Measurements from ENCODE around the gene VMP1.
"Not testable (repeated sequence)": the region's sequence is repeated elsewhere in the genome, so short reads cannot be mapped to it uniquely, and the experiment has no call there.

The VMP1 gene

DNA sequence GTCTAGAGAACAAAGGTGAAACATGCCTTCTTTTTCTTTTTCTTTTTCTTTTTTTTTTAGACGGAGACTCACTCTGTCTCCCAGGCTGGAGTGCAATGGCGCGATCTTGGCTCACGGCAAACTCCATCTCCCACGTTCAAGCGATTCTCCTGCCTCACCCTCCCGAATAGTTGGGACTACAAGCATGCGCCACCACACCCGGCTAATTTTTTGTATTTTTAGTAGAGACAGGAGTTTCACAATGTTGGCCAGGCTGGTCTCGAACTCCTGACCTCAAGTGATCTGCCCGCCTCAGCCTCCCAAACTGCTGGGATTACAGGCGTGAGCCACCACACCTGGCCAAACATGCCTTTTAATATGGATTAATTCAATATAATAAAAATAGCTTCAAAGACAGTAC lies 47.6 kb downstream of the VMP1 start:
- not testable (repeated sequence) for DNase-seq

DNA sequence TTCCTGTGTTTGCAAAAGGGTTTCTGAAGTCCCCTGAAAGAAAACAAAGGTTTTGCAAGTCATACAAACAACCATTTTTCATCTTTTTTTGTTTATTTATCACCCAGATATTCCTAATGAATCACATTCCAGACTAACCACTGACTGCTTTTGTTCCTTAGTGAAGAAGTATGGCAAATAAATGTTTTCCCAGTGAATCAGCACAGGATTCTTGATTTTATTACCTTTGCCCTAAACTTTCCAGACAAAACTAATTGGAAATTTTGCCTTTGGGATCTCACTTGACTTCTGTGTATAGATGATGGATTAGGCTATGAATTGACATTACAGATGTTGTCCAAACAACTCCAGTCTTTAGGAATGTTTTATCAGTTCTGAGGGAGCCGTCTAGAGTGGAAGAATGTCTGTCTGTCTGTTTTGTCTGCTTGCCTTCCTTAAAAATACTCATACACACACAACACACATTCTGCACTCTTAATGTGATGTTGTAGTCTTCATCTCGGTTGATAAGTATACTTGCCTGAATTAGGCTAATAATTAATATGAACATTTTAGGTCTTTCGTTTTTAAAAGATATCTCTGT lies 48.9 kb downstream of the VMP1 start:
- DNase-seq: peak; percentile 96

- no peak for DNase-seq
Measured at GRCh38 chr17:59757043-59757442, 49.6 kb downstream of the VMP1 start.

GRCh38 chr17:59757470-59757869 lies 50.0 kb downstream of the VMP1 start:
- DNase-seq: peak; percentile 43

GRCh38 chr17:59757881-59758385 lies 50.5 kb downstream of the VMP1 start:
- no peak for DNase-seq

GRCh38 chr17:59758998-59759651 lies 51.7 kb downstream of the VMP1 start:
- DNase-seq: not testable (repeated sequence)

DNA sequence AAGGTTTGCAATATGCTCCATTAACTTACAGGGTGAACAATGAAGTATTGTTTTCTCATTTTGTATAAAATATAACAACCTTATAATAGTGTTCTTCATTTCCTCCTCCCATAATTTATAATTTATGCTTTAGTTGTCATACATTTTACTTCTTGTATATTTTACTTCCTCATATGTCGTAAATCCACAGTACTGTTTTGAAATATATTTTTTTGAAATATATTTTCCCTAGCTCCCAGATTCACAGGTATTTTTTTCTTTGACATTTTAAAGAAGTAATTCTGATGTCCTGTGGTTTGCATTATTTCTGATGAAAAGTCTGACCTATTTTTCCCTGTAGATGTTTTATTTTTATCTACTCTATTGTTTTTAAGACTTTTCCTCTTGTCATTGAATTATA lies 52.7 kb downstream of the VMP1 start:
- no peak for DNase-seq

GRCh38 chr17:59761385-59762048 lies 54.1 kb downstream of the VMP1 start:
- DNase-seq: peak; percentile 98

DNA sequence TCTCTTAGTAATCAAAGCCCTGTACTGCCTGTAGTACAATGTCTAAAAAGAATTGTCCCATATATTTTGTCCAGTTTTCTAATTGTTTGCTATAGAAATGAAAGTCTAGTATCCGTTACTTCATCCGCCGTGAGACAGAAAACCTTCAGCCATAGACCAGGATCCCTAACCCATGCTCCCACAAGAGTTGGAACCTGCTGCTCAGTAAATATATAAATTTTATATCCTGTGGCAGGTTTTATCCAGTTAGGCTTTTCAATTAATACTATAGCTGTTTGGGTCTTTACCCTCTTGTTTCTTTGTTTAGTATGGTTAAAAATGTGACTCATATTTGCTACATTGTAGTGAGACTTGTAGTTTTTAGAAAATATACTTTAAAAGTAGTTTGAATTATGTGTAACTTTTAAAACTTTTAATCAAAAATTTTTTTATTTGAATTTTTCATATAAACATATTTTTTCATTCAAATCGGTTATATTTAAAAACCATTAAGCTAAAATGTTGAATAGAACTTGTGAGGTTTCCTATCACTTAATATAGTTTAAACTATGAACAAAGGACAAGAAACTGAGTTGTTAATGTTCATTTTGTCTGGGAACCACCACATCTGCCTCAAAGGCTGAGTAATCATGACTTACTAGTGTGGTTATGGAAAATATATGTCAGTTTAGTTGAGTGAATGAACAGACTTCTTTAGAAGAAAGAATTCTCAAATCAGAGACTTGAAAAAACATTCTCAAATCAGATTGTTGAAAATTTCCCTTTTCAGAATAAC lies 54.8 kb downstream of the VMP1 start:
- DNase-seq: peak; percentile 90

GRCh38 chr17:59762824-59763374 lies 55.4 kb downstream of the VMP1 start:
- no peak for DNase-seq

DNA sequence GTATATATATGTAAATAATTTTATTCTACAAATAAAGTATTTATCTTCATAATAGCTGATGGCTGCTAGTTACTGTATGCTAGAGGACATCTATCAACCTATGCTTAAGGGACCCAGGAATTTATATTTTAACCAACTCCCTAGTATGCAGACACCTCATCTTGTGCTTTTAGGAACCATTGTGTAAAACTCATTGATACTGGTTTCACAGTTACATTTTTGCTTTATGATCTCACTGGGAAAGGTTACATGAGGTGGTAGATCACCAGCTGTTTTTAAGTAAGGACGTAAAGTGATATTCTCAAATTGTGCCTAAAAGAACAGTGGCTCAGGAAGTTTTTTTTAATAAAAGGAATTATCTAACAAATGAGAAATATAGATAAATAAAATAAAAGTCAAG lies 56.4 kb downstream of the VMP1 start:
- DNase-seq: peak; percentile 86

- DNase-seq: no peak
Measured at GRCh38 chr17:59764292-59764741, 56.9 kb downstream of the VMP1 start.

GRCh38 chr17:59765038-59765437 lies 57.6 kb downstream of the VMP1 start:
- no peak for DNase-seq

- peak; percentile 58 for DNase-seq
Measured at GRCh38 chr17:59766491-59766890, 59.0 kb downstream of the VMP1 start.

DNA sequence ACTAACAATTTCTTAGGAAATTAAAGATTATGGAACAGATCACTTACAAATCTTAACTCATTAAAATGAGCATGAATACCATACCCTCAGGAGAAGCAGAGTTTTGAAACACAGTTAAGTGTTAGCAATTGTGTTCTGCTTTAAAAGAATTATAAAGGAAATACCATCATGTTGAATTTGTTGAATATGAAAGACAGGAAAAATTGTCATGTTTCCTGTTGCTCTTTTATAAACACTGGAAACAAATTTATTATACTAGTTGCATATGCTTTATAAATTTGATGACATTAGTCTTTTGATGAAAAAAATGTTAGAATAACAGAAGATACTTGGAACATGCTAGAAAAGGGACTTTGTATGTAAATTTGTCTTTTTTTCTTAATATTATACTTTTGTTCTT lies 59.7 kb downstream of the VMP1 start:
- DNase-seq: peak; percentile 44

DNA sequence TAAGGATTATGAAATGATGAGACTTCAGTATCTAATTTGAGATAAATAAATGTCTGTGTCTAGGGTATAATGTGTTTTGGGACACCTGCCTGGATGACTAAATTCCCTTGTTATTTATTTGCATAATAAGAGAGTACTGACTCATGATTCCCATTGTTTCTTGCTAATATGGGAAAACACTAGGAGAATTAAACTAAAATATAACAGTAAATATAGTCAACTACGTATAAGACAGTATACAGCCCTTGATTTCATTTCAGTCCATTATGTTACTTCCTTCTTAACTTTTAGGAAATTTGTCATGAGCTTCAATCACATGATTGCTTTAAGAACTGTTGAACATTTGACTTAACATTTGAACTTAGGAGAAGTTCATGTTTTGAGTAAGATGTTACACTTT lies 62.4 kb downstream of the VMP1 start:
- no peak for DNase-seq

DNA sequence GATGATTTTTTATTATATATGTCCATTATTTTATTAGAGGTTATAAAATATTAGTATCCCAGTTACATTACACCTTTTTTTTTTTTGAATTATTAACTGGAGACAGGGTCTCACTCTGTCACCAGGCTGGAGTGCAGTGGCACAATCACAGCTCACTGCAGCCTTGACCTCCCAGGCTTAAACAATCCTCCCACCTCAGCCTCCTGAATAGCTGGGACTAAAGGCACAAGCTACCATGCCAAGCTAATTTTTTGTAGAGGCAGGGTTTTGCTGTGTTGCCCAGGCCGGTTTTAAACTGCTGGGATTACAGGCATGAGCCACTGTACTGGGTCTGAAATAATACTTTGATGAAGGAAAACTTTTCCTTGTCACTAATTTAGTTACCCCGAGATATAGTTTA lies 63.6 kb downstream of the VMP1 start:
- DNase-seq: no peak

GRCh38 chr17:59775786-59776350 lies 68.4 kb downstream of the VMP1 start:
- no peak for DNase-seq

DNA sequence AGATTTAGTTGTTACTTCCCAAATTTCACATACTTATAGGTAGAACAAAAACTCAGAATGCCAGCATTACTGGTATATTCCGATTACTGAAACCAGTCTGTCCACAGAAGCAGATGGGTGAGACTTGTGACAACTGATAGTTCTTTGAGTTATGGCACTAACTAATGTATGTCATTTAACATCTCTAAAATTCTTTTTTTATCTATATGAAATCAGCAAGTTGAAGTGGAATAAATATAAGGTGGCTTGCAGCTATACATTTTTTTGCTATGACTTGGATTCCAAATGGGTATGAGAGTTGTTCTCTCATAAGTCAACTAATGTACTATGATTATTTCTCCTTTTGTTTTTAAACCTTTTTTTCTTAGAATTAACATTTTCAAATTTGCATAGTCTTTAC lies 69.1 kb downstream of the VMP1 start:
- DNase-seq: no peak

- DNase-seq: no peak
Measured at GRCh38 chr17:59777033-59777432, 69.6 kb downstream of the VMP1 start.

- DNase-seq: no peak
Measured at GRCh38 chr17:59778996-59779395, 71.5 kb downstream of the VMP1 start.

GRCh38 chr17:59779521-59779920 lies 72.1 kb downstream of the VMP1 start:
- no peak for DNase-seq

Data from fibroblast of skin of back (primary cell).